ENCODE results near the gene PGC.

GRCh38 chr6:41736800-41737555, 10.2 kb downstream of the PGC start:
- TF ChIP-seq CTCF (IDR thresholded peaks at IDR 0.05; ENCODE audit: low read length) (no peak), EZH2 (optimal IDR thresholded peaks at IDR 0.05; ENCODE audit: low read depth, low read length) (no peak)

All from MM.1S (cell line).